ENCODE measurements around the gene THSD4.

The THSD4 gene

DNA sequence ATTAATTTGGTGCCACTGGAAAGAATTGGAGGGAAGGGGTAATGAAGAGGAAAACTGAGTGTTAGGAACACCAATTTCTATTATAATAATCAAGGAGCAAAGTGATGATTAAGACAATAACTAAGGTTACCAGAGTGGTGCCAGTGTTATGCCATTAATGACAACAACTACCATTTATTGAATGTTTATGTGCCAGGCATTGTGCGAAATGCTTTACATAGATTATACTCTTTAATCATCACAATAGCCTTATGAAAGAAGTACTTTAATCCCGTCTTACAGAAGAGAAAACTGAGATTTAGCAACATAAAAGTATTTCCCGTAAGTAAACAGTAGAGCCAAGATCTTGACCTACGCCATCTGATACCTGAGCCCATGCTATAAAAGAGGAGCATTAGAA is 507.8 kb downstream of the THSD4 start:
- no peak for DNase-seq
- no peak overlapping the region for H3K9ac ChIP-seq (ENCODE audit: low read length)
- no peak overlapping the region for H2AK5ac ChIP-seq (ENCODE audit: low read length, severe bottlenecking)
- no peak overlapping the region for H3K4ac ChIP-seq (ENCODE audit: low read depth in 1 of 2, low read length in 2 of 2)
- H4K91ac ChIP-seq (ENCODE audit: low read length), result no peak overlapping the region
- no peaks in the 10 kb centered on the region for H3K27me3 ChIP-seq (ENCODE audit: control insufficient read depth in 1 of 2, insufficient read depth in 1 of 2, low read length in 2 of 2)
- H3K9me3 ChIP-seq (ENCODE audit: control insufficient read depth, low read length), result no peaks in the 10 kb centered on the region
- H3K4me3 ChIP-seq (ENCODE audit: insufficient read depth in 1 of 2, low read depth in 1 of 2, low read length in 2 of 2), result no peak overlapping the region
- no peak overlapping the region for H2BK5ac ChIP-seq (ENCODE audit: low read depth, low read length, poor library complexity, severe bottlenecking)
- no peak overlapping the region for H3K23ac ChIP-seq (ENCODE audit: low read length in 2 of 2)
- no peak overlapping the region for H3K27ac ChIP-seq (ENCODE audit: low read length, poor library complexity, severe bottlenecking)
- no peaks in the 10 kb centered on the region for H3K79me1 ChIP-seq (replicated peaks; ENCODE audit: low read length, poor library complexity, severe bottlenecking)
- 92% methylated on average over 4 of the region's 4 CpGs for WGBS
- H2AFZ ChIP-seq (ENCODE audit: low read depth, low read length), result no peak overlapping the region
- no peaks in the 10 kb centered on the region for H3K36me3 ChIP-seq (ENCODE audit: control insufficient read depth in 1 of 2, insufficient read depth in 2 of 2, low read depth in 1 of 2, low read length in 2 of 2)
- no peak overlapping the region for H2BK12ac ChIP-seq (ENCODE audit: low read length in 2 of 2)
- H3K4me1 ChIP-seq (ENCODE audit: control insufficient read depth, insufficient read depth, low read depth, low read length), result no peaks in the 10 kb centered on the region
- H4K8ac ChIP-seq (ENCODE audit: low read length), result no peak overlapping the region
- no peak overlapping the region for H3K18ac ChIP-seq (ENCODE audit: low read depth in 1 of 2, low read length in 2 of 2)
- H2BK120ac ChIP-seq (ENCODE audit: low read depth, low read length), result no peak overlapping the region
- H3K4me2 ChIP-seq (ENCODE audit: low read length, poor library complexity, severe bottlenecking), result no peak overlapping the region
- H3K14ac ChIP-seq (ENCODE audit: low read length in 2 of 2), result no peak overlapping the region
- H2BK15ac ChIP-seq (ENCODE audit: low read depth, poor library complexity, severe bottlenecking), result no peak overlapping the region

DNA sequence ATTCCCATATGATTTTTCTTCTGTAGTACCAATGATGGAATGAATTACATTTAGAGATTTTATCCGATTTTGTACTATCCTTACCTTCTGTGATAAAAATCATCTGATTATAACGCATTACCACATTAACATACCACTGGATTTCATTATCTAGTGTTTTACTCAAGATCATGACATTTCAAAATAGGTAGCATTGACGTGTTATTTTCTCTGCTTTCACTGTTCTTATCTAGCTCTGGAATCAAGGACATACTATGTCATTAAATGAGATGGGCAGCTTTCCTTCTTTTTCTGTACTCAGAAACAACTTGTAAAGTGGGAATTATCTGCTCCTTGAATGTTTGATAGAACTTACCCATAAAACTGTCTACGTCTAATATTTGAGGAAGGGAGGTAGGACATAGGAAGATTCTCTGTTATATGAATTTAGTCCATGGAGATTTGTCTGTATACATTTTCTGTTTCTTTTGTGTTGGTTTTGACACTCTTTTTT is 511.4 kb downstream of the THSD4 start:
- H3K9me3 ChIP-seq (ENCODE audit: control insufficient read depth, low read length), result no peaks in the 10 kb centered on the region
- H2BK15ac ChIP-seq (ENCODE audit: low read depth, poor library complexity, severe bottlenecking), result no peak overlapping the region
- no peak overlapping the region for H2AK5ac ChIP-seq (ENCODE audit: low read length, severe bottlenecking)
- no peak overlapping the region for H2BK5ac ChIP-seq (ENCODE audit: low read depth, low read length, poor library complexity, severe bottlenecking)
- H2BK120ac ChIP-seq (ENCODE audit: low read depth, low read length), result no peak overlapping the region
- no peak overlapping the region for H3K4ac ChIP-seq (ENCODE audit: low read depth in 1 of 2, low read length in 2 of 2)
- no peak overlapping the region for H3K4me3 ChIP-seq (ENCODE audit: insufficient read depth in 1 of 2, low read depth in 1 of 2, low read length in 2 of 2)
- no peak overlapping the region for H2AFZ ChIP-seq (ENCODE audit: low read depth, low read length)
- no peaks in the 10 kb centered on the region for H3K36me3 ChIP-seq (ENCODE audit: control insufficient read depth in 1 of 2, insufficient read depth in 2 of 2, low read depth in 1 of 2, low read length in 2 of 2)
- no peak overlapping the region for H3K23ac ChIP-seq (ENCODE audit: low read length in 2 of 2)
- no peaks in the 10 kb centered on the region for H3K27me3 ChIP-seq (ENCODE audit: control insufficient read depth in 1 of 2, insufficient read depth in 1 of 2, low read length in 2 of 2)
- no peak for DNase-seq
- no peak overlapping the region for H3K9ac ChIP-seq (ENCODE audit: low read length)
- H3K14ac ChIP-seq (ENCODE audit: low read length in 2 of 2), result no peak overlapping the region
- no peak overlapping the region for H2BK12ac ChIP-seq (ENCODE audit: low read length in 2 of 2)
- no peaks in the 10 kb centered on the region for H3K79me1 ChIP-seq (replicated peaks; ENCODE audit: low read length, poor library complexity, severe bottlenecking)
- no peak overlapping the region for H3K27ac ChIP-seq (ENCODE audit: low read length, poor library complexity, severe bottlenecking)
- WGBS, result 91% methylated on average over 3 of the region's 4 CpGs
- no peaks in the 10 kb centered on the region for H3K4me1 ChIP-seq (ENCODE audit: control insufficient read depth, insufficient read depth, low read depth, low read length)
- no peak overlapping the region for H3K4me2 ChIP-seq (ENCODE audit: low read length, poor library complexity, severe bottlenecking)
- no peak overlapping the region for H4K91ac ChIP-seq (ENCODE audit: low read length)
- H3K18ac ChIP-seq (ENCODE audit: low read depth in 1 of 2, low read length in 2 of 2), result no peak overlapping the region
- H4K8ac ChIP-seq (ENCODE audit: low read length), result no peak overlapping the region

DNA sequence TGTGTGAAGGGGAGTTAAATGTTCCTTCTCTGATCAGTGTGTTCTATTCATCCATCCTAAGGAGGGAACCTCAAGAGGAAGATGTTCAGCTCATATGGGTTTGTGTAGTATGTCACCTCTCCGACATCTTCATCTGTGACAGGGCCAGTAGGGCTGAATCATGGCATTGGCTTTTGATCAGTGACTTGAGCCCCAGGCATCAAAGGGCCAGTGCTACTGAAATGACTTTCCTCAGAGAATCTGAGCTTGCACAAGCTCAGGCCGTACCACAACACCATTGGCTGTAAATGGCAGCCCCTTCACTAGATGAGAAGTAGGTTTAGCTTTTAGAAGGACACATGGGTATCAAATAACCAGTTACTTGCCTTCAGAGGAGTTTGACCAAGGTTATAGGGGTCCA is 511.9 kb downstream of the THSD4 start:
- Histone ChIP-seq H4K8ac (ENCODE audit: low read length) (no peak overlapping the region), H3K27ac (ENCODE audit: low read length, poor library complexity, severe bottlenecking) (no peak overlapping the region), H3K4me1 (ENCODE audit: control insufficient read depth, insufficient read depth, low read depth, low read length) (no peaks in the 10 kb centered on the region), H3K36me3 (ENCODE audit: control insufficient read depth in 1 of 2, insufficient read depth in 2 of 2, low read depth in 1 of 2, low read length in 2 of 2) (no peaks in the 10 kb centered on the region), H2BK5ac (ENCODE audit: low read depth, low read length, poor library complexity, severe bottlenecking) (no peak overlapping the region), H3K9ac (ENCODE audit: low read length) (no peak overlapping the region), H3K4ac (ENCODE audit: low read depth in 1 of 2, low read length in 2 of 2) (no peak overlapping the region), H2BK120ac (ENCODE audit: low read depth, low read length) (no peak overlapping the region), H3K14ac (ENCODE audit: low read length in 2 of 2) (peak overlapping the region in 1 of 2 experiments; percentile 57), H2BK12ac (ENCODE audit: low read length in 2 of 2) (no peak overlapping the region), H3K4me2 (ENCODE audit: low read length, poor library complexity, severe bottlenecking) (no peak overlapping the region), H3K4me3 (ENCODE audit: insufficient read depth in 1 of 2, low read depth in 1 of 2, low read length in 2 of 2) (no peak overlapping the region), H3K27me3 (ENCODE audit: control insufficient read depth in 1 of 2, insufficient read depth in 1 of 2, low read length in 2 of 2) (no peaks in the 10 kb centered on the region), H2AK5ac (ENCODE audit: low read length, severe bottlenecking) (no peak overlapping the region), H2AFZ (ENCODE audit: low read depth, low read length) (no peak overlapping the region), H3K79me1 (replicated peaks; ENCODE audit: low read length, poor library complexity, severe bottlenecking) (no peaks in the 10 kb centered on the region), H4K91ac (ENCODE audit: low read length) (no peak overlapping the region), H3K9me3 (ENCODE audit: control insufficient read depth, low read length) (no peaks in the 10 kb centered on the region), H2BK15ac (ENCODE audit: low read depth, poor library complexity, severe bottlenecking) (no peak overlapping the region), H3K23ac (ENCODE audit: low read length in 2 of 2) (no peak overlapping the region), H3K18ac (ENCODE audit: low read depth in 1 of 2, low read length in 2 of 2) (no peak overlapping the region)
- WGBS, result 85% methylated on average over 2 of the region's 2 CpGs
- no peak for DNase-seq

DNA sequence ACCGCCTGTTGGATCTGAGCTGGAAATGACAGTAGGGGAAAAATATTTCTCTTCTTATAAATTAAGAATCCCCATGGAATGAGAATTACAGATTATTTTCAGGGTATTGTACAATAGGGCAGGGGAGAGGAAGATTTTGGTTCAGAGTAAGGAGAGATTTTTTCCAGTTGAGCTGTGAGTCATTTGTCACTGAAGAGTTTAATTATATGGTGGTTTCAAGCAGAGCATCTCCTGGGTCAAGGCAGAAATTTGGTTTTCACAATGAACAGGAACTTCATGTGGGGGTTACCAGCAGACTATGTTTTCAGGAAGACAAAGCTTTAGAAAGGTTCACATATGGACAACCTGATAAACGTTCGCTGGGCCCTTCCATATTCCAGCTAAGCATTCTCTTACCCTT is 512.3 kb downstream of the THSD4 start:
- no peaks in the 10 kb centered on the region for H3K4me1 ChIP-seq (ENCODE audit: control insufficient read depth, insufficient read depth, low read depth, low read length)
- H3K9me3 ChIP-seq (ENCODE audit: control insufficient read depth, low read length), result no peaks in the 10 kb centered on the region
- no peak for DNase-seq
- H2BK15ac ChIP-seq (ENCODE audit: low read depth, poor library complexity, severe bottlenecking), result no peak overlapping the region
- 93% methylated on average over 2 of the region's 3 CpGs for WGBS
- no peaks in the 10 kb centered on the region for H3K27me3 ChIP-seq (ENCODE audit: control insufficient read depth in 1 of 2, insufficient read depth in 1 of 2, low read length in 2 of 2)
- no peak overlapping the region for H3K4ac ChIP-seq (ENCODE audit: low read depth in 1 of 2, low read length in 2 of 2)
- no peak overlapping the region for H4K91ac ChIP-seq (ENCODE audit: low read length)
- no peaks in the 10 kb centered on the region for H3K79me1 ChIP-seq (replicated peaks; ENCODE audit: low read length, poor library complexity, severe bottlenecking)
- no peak overlapping the region for H4K8ac ChIP-seq (ENCODE audit: low read length)
- H3K23ac ChIP-seq (ENCODE audit: low read length in 2 of 2), result no peak overlapping the region
- no peak overlapping the region for H3K18ac ChIP-seq (ENCODE audit: low read depth in 1 of 2, low read length in 2 of 2)
- no peak overlapping the region for H2AFZ ChIP-seq (ENCODE audit: low read depth, low read length)
- no peak overlapping the region for H2AK5ac ChIP-seq (ENCODE audit: low read length, severe bottlenecking)
- H2BK120ac ChIP-seq (ENCODE audit: low read depth, low read length), result no peak overlapping the region
- no peak overlapping the region for H3K4me3 ChIP-seq (ENCODE audit: insufficient read depth in 1 of 2, low read depth in 1 of 2, low read length in 2 of 2)
- no peak overlapping the region for H3K14ac ChIP-seq (ENCODE audit: low read length in 2 of 2)
- no peak overlapping the region for H3K27ac ChIP-seq (ENCODE audit: low read length, poor library complexity, severe bottlenecking)
- no peak overlapping the region for H3K9ac ChIP-seq (ENCODE audit: low read length)
- H3K4me2 ChIP-seq (ENCODE audit: low read length, poor library complexity, severe bottlenecking), result no peak overlapping the region
- H2BK12ac ChIP-seq (ENCODE audit: low read length in 2 of 2), result no peak overlapping the region
- H2BK5ac ChIP-seq (ENCODE audit: low read depth, low read length, poor library complexity, severe bottlenecking), result no peak overlapping the region
- no peaks in the 10 kb centered on the region for H3K36me3 ChIP-seq (ENCODE audit: control insufficient read depth in 1 of 2, insufficient read depth in 2 of 2, low read depth in 1 of 2, low read length in 2 of 2)
